Measurements from ENCODE around the gene LRRC36.
"Not testable (repeated sequence)": the region's sequence is repeated elsewhere in the genome, so short reads cannot be mapped to it uniquely, and the experiment has no call there.

Gene LRRC36

DNA sequence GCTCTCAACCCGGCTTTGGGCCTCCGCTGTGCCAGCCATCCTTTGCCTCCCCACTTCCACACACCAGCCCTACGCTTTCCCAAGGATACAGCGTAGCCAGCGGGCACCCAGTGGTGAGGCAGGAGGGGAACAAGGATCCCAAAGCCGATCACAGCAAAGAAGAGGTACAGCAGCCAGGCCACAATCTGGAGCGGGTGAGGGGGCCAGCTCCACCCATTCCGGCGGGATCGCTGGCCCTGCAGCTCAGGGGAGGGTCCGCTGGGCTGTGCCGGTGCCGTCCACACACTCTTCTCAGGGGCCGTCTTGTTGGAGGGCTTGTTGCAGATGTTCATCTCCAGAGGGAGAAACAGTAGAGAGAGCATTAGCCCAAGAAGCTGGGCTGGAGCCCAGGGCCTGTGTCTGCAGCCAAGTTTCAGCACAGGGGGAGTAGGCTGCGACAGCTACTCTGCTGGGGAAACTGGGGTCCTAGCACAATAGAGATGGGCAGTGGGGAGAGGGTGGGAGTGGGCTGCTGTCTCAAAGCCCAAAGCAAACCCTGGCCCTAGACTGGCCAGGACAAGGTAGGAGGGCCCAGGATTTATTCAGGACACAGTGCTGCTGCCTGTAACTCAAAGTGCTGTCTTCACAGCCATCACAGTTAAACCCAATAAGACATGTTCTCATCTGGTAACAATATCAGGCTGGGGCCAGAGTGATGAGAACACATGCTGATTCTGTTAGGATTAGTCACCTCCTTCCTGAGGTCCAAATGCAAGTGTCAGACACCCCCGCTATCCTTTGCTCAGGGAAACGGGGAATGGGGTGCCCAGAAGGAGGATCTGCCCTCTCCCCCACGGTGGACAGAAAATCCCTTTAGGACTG lies 79.7 kb downstream of the LRRC36 start:
- DNase-seq: no peak

DNA sequence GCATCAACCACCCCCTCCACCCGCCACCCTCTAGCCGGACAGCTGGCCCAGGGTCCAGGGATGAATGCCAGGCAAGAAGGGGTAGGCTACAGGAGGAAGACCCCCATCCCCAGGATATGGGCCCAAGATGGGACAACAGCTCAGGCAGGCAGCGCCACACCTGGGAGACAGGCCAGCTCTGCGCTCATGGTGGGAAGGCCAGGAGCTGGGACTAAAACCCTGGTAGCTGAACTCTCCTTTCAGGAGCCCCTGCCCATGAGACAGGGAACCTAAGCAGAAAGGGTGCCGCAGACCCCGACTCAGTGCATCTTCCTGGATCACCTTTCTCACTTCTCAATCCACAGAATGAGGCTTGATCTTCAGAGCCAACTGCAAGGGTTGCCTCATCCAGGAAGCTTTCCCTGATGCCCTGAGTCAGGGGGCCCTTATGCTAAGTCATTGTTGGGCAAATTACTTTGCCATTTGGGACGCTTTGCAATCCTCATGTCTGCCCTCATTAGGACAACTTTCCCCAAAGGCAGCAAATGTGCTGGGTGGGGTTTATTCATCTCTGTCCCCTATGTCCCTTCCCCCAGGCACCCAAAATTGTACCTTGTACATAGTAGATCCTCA lies 80.7 kb downstream of the LRRC36 start:
- DNase-seq: no peak

GRCh38 chr16:67407788-67408452 lies 81.3 kb downstream of the LRRC36 start:
- DNase-seq: no peak

- no peak for DNase-seq
These were observed 83.0 kb downstream of the LRRC36 start for GRCh38 chr16:67409631-67410030.

GRCh38 chr16:67411339-67411738 lies 84.7 kb downstream of the LRRC36 start:
- no peak for DNase-seq

DNA sequence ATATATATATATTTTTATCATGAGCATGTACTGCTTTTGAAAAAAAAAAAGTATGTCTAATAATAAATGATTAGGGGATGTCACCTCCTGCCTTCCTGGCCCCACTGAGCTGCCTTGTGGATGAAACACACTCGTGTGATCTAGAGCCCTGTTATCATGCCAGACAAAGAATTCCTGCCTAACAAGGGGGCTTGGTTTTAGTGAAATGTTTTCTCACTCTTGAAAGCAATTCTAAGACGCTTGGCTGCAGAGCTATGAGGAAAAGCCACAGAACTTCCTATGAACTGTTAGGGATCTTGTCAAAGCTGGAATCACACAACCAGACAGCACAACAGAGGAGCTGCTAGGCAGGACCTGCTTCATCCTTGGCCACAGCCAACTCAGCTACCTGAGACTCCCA lies 85.7 kb downstream of the LRRC36 start:
- DNase-seq: no peak

- no peak for DNase-seq
These were observed 87.6 kb downstream of the LRRC36 start for GRCh38 chr16:67413978-67414911.

- not testable (repeated sequence) for DNase-seq
These were observed 88.8 kb downstream of the LRRC36 start for GRCh38 chr16:67415421-67415820.

DNA sequence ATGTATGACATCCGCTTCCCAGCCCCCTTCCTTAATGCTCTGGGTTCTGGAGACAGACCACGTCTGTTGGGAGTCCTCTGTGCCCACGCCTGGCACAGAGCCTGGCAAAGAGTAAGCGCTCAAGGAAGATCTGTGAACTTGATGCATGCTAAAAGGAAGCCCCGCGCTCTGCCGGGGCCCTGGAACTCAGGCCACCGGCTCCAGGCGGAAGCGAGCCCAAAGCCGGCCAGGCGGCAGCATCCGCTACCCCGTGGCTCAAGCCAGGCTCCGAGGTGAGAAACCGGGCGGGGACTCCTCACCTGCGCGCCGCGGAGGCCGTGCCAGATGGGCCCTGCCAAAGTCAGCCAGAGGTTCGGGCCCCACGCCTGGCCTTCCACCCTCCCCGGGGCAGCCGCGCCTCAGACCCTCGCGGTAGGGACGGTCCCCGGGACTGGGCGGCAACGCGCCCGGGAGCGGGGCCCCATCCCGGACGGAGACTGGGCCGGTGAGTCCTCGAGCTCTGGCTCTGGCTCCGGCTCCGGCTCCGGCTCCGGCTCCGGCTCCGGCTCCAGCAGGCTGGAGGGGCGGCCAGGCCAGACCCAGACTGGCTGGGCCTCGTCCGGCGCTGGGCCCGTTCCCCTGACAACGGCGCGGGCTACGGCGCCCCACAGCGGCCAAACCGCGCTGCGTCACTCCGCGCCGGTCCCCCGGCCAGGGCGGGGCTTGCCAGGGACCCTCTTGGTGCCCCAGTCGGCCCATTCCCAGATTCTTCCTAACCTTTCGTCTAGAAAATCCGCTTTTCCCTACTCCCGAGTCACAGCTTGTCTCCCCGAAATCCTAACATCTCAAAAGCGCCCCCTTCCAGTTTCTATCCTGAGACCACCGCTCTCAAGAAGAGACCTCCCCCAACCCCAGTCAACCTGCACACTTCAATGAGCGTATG lies 89.5 kb downstream of the LRRC36 start, which contains the start of gene ZDHHC1:
Gene ZDHHC1 (minus strand): TSS at position 606 of the 922 bp plus-strand sequence. CDS start 8,702 bp downstream, outside the sequence.
- DNase-seq: no peak

GRCh38 chr16:67417333-67418061 lies 90.9 kb downstream of the LRRC36 start:
- no peak for DNase-seq

GRCh38 chr16:67419502-67419901 lies 92.9 kb downstream of the LRRC36 start:
- no peak for DNase-seq

DNA sequence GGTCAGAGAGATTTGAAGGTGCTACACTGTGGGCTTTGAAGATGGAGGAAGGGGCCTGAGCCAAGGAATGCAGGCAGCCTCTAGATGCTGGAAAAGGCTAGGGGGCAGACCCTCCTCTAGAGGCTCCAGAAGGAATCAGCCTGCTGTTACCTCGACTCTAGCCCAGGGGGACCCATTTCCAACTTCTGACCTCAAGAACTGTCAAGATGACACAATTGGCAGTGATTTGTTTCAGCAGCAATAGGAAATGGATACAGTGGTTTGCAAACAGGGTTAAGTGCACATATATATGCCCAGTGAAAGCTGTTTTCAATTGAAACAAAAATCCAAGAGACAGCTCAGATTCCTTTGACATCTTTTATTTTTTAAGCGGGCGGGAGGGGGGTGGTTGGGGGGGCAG lies 93.3 kb downstream of the LRRC36 start:
- no peak for DNase-seq

DNA sequence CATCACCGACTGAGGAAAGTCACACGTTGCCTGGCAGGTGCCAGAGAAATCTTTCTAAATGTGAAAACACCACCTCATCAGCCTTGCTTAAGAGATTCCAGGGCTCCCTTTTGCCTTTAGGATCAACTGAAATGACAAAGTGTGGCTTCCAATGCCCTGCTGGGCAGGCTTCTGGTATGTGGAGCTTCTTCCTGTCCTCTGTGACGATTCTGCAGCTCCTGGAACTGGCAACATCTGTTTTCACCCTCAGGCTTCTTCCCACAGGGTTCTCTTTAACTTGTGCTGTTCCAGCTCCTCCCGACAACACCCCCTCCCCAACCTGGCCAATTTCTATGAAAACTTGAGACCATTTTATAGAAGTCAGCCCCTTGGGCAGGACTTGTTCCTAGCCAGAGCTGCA lies 94.4 kb downstream of the LRRC36 start:
- no peak for DNase-seq

DNA sequence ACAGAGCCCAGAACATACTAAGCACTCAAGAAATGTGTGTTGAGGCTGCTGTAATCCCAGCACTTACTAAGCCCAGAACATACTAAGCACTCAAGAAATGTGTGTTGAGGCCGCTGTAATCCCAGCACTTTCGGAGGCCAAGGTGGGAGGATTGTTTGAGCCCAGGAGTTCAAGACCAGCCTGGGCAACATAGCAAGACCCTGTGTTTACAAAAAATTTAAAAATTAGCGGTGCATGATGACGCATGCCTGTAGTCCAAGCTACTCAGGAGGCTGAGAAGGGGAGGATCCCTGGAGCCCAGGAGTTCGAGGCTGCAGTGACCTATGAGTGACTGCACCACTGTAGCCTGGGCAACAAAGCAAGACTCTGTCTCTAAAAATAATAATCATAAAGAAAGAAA lies 96.4 kb downstream of the LRRC36 start:
- DNase-seq: no peak

- DNase-seq: no peak
These were observed 97.1 kb downstream of the LRRC36 start for GRCh38 chr16:67423611-67424260.

DNA sequence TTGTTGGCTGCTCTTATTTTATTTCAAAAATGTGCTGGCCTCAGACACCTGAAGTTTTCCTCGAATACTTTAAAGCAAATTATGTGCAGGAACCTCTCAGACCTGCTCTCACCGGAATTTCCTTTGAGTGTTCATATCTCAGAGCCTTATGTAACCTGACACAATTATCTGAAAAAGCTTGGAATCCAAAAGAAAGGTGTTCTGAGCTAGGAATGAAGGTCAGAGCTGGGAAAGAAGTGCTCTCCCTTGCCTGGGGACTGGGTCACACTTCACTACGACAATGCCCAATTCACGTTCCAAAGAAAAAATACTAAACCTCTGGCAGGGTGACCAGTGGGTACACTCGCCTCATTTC lies 97.6 kb downstream of the LRRC36 start:
- DNase-seq: no peak

DNA sequence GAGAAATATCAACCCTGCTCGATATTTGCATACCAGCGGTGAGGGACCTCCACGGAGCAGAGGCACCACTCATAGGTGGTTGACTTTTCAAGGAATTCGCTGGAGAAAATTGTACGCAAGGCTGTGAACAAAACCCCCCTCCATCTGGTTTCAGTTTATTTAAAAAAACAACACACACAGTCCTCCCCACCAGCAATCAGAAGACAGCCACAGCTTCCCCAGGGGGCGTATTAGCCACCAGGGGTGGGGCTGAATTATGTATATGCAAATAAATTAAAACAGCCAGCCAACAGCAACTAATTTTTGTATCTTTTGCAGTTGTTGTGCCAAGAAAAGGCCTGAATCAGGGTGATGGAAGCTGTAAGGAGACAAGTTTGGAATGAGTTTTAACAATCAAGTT lies 98.4 kb downstream of the LRRC36 start:
- DNase-seq: no peak

GRCh38 chr16:67425580-67425979 lies 99.0 kb downstream of the LRRC36 start:
- DNase-seq: no peak

DNA sequence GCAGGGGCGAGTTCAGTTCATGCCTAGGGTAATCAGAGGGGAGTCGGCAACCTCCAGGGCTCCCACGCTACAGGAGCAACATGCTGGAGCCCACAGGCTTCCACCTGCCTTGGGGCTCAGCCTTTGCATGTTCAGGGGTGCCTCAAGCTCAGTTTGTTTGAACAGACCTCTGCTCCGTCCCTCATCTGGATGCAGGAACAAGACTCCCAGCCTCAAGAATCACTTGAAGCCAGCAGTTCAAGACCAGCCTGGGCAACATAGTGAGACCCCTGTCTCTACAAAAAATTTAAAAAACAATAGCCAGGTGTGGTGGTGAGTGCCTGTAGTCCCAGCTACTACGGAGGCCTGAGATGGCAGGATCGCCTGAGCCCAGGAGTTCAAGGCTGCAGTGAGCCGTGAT lies 99.4 kb downstream of the LRRC36 start:
- no peak for DNase-seq

DNA sequence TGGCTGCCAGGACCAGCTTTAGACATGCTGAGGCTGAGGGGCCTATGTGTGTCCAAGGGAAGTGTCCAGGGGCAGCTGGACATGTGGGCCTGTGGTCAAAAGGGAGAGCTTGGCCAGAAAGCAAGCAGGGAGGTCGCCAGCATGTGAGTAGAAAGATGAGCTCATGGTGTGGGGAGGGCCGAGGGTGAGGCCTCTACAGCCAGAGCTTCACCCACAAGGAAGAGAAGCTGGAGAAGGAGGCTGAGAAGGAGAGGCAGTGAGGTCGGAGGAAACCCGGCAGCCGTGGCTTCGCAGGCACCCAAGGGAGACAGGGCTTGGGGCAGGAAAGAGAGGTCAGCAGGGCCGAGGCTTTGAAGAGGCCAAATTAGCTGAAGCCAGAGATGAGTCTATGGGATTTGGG lies 100.3 kb downstream of the LRRC36 start:
- DNase-seq: no peak

All from NCI-H187 (cell line).